ENCODE data around the gene TBL1X. TPM values are rescaled to one million over a fixed set of nuclear protein-coding genes. Genes with fewer than 3 reads are reported as not detected.

The TBL1X gene
- total and polyA plus RNA-seq, 2 donors (not counting 1 experiment from before 2014, with no cell fraction given), result 8.8 to 65.1 TPM

GRCh38 chrX:9420275-9421265 lies 44.3 kb upstream of the TBL1X start:
- H3K27ac Mint-ChIP-seq, result no peak overlapping the region
- Histone ChIP-seq H3K9ac (ENCODE audit: low read length) (no peak overlapping the region), H3K79me2 (ENCODE audit: control insufficient read depth, insufficient read depth, low read length) (no peaks in the 10 kb centered on the region), H4K20me1 (ENCODE audit: control insufficient read depth, insufficient read depth, low read length, poor library complexity, severe bottlenecking) (no peaks in the 10 kb centered on the region), H3K4me1 (ENCODE audit: control insufficient read depth in 2 of 2, insufficient read depth in 2 of 2, low read length in 2 of 2) (no peaks in the 10 kb centered on the region), H3K36me3 (replicated peaks in 1 of 2; ENCODE audit: control extremely low read depth in 1 of 2, control insufficient read depth in 1 of 2, extremely low read depth in 1 of 2, insufficient read depth in 2 of 2, low read length in 1 of 2) (no peaks in the 10 kb centered on the region), H2AFZ (ENCODE audit: insufficient read depth, low read depth, low read length, poor library complexity, severe bottlenecking) (no peak overlapping the region), H3K27ac (ENCODE audit: low read length in 2 of 2) (no peak overlapping the region), H3K9me3 (ENCODE audit: control extremely low read depth in 1 of 3, control insufficient read depth in 2 of 3, insufficient read depth in 1 of 3, low read length in 2 of 3) (no peaks in the 10 kb centered on the region), H3K4me3 (ENCODE audit: control extremely low read depth in 1 of 5, extremely low read depth in 1 of 5, insufficient read depth in 1 of 5, low read depth in 2 of 5, low read length in 4 of 5) (no peak overlapping the region), H3K4me2 (replicated peaks; ENCODE audit: low read depth, low read length, poor library complexity, severe bottlenecking) (no peak overlapping the region), H3K27me3 (replicated peaks in 1 of 4; ENCODE audit: control extremely low read depth in 1 of 4, control insufficient read depth in 3 of 4, insufficient read depth in 4 of 4, low read length in 3 of 4) (no peaks in the 10 kb centered on the region)
- intact Hi-C loops (cut with micrococcal nuclease), result no loop called here
- no peak for DNase-seq
- ATAC-seq (ENCODE audit: low read depth), result no peak
- no peak for TF ChIP-seq EZH2 (IDR thresholded peaks at IDR 0.05; ENCODE audit: borderline replicate concordance, insufficient read depth, low read depth, low read length, poor library complexity, severe bottlenecking)
- TF ChIP-seq, protein P1, sequence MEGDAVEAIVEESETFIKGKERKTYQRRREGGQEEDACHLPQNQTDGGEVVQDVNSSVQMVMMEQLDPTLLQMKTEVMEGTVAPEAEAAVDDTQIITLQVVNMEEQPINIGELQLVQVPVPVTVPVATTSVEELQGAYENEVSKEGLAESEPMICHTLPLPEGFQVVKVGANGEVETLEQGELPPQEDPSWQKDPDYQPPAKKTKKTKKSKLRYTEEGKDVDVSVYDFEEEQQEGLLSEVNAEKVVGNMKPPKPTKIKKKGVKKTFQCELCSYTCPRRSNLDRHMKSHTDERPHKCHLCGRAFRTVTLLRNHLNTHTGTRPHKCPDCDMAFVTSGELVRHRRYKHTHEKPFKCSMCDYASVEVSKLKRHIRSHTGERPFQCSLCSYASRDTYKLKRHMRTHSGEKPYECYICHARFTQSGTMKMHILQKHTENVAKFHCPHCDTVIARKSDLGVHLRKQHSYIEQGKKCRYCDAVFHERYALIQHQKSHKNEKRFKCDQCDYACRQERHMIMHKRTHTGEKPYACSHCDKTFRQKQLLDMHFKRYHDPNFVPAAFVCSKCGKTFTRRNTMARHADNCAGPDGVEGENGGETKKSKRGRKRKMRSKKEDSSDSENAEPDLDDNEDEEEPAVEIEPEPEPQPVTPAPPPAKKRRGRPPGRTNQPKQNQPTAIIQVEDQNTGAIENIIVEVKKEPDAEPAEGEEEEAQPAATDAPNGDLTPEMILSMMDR (IDR thresholded peaks at IDR 0.05), result no peak
- POLR2A ChIA-PET, result no interaction called here
- 57% methylated on average over 5 of the region's 14 CpGs for WGBS (ENCODE audit: insufficient coverage)
- no peak overlapping the region for H3K4me3 Mint-ChIP-seq
- CTCF ChIA-PET, result no interaction called here
- H3K9me3 Mint-ChIP-seq (ENCODE audit: insufficient read depth), result no peaks in the 10 kb centered on the region
- H3K27me3 Mint-ChIP-seq, result peaks cover 10% of the 10 kb centered on the region
- H3K4me1 Mint-ChIP-seq, result no peaks in the 10 kb centered on the region

DNA sequence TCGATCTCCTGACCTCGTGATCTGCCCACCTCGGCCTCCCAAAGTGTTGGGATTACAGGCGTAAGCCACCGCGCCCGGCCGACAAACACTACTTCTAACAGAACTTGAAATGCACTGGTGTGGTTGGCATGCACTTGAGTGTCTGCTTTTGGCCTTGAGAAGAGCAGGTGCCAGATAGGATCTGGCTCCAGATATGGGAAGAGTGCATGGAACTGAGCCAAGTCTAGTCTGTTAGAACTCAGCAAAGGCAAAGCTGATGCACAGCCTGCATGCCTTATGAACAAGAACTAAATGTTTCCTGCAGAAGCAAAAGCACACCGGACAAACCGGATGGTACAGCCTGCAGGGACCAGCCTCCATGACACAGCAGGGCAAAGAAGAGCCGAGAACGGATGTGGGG lies 35.1 kb upstream of the TBL1X start:
- intact Hi-C loops (cut with micrococcal nuclease), result no loop called here
- Histone ChIP-seq H3K27ac (ENCODE audit: low read length in 2 of 2) (no peak overlapping the region), H3K4me1 (ENCODE audit: control insufficient read depth in 2 of 2, insufficient read depth in 2 of 2, low read length in 2 of 2) (no peaks in the 10 kb centered on the region), H3K9ac (ENCODE audit: low read length) (no peak overlapping the region), H4K20me1 (ENCODE audit: control insufficient read depth, insufficient read depth, low read length, poor library complexity, severe bottlenecking) (no peaks in the 10 kb centered on the region), H3K79me2 (ENCODE audit: control insufficient read depth, insufficient read depth, low read length) (no peaks in the 10 kb centered on the region), H3K4me2 (replicated peaks; ENCODE audit: low read depth, low read length, poor library complexity, severe bottlenecking) (no peak overlapping the region), H2AFZ (ENCODE audit: insufficient read depth, low read depth, low read length, poor library complexity, severe bottlenecking) (no peak overlapping the region), H3K27me3 (replicated peaks in 1 of 4; ENCODE audit: control extremely low read depth in 1 of 4, control insufficient read depth in 3 of 4, insufficient read depth in 4 of 4, low read length in 3 of 4) (no peaks in the 10 kb centered on the region), H3K36me3 (replicated peaks in 1 of 2; ENCODE audit: control extremely low read depth in 1 of 2, control insufficient read depth in 1 of 2, extremely low read depth in 1 of 2, insufficient read depth in 2 of 2, low read length in 1 of 2) (no peaks in the 10 kb centered on the region), H3K4me3 (ENCODE audit: control extremely low read depth in 1 of 5, extremely low read depth in 1 of 5, insufficient read depth in 1 of 5, low read depth in 2 of 5, low read length in 4 of 5) (no peak overlapping the region), H3K9me3 (ENCODE audit: control extremely low read depth in 1 of 3, control insufficient read depth in 2 of 3, insufficient read depth in 1 of 3, low read length in 2 of 3) (no peaks in the 10 kb centered on the region)
- CTCF ChIA-PET, result no interaction called here
- ATAC-seq (ENCODE audit: low read depth), result no peak
- TF ChIP-seq, protein P1 (IDR thresholded peaks at IDR 0.05), result no peak
- TF ChIP-seq EZH2 (IDR thresholded peaks at IDR 0.05; ENCODE audit: borderline replicate concordance, insufficient read depth, low read depth, low read length, poor library complexity, severe bottlenecking), result no peak
- H3K27me3 Mint-ChIP-seq, result no peaks in the 10 kb centered on the region
- POLR2A ChIA-PET, result no interaction called here
- no peaks in the 10 kb centered on the region for H3K4me1 Mint-ChIP-seq
- no peaks in the 10 kb centered on the region for H3K9me3 Mint-ChIP-seq (ENCODE audit: insufficient read depth)
- no peak overlapping the region for H3K4me3 Mint-ChIP-seq
- WGBS (ENCODE audit: insufficient coverage), result 93% methylated on average over 3 of the region's 12 CpGs
- H3K27ac Mint-ChIP-seq, result no peak overlapping the region
- no peak for DNase-seq

Measured in B cell (primary cell).